ENCODE results near the gene SYT6.

- TF ChIP-seq, protein P1, sequence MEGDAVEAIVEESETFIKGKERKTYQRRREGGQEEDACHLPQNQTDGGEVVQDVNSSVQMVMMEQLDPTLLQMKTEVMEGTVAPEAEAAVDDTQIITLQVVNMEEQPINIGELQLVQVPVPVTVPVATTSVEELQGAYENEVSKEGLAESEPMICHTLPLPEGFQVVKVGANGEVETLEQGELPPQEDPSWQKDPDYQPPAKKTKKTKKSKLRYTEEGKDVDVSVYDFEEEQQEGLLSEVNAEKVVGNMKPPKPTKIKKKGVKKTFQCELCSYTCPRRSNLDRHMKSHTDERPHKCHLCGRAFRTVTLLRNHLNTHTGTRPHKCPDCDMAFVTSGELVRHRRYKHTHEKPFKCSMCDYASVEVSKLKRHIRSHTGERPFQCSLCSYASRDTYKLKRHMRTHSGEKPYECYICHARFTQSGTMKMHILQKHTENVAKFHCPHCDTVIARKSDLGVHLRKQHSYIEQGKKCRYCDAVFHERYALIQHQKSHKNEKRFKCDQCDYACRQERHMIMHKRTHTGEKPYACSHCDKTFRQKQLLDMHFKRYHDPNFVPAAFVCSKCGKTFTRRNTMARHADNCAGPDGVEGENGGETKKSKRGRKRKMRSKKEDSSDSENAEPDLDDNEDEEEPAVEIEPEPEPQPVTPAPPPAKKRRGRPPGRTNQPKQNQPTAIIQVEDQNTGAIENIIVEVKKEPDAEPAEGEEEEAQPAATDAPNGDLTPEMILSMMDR (IDR thresholded peaks at IDR 0.05; ENCODE audit: insufficient read depth, low read length, poor library complexity, severe bottlenecking): no peak
- no peak for TF ChIP-seq EZH2phosphoT487 (conservative IDR thresholded peaks at IDR 0.05; ENCODE audit: low read length)
Observed at GRCh38 chr1:114133129-114133528, 20.5 kb downstream of the SYT6 start.

Data from SU-DHL-6 (cell line).